HepG2 (cell line): ENCODE results near the gene ATP6V1C2.

Experiments used
- CENPT ChIP-seq: sonication (generic); formaldehyde crosslinking; IDR thresholded peaks from 2 replicates; pipeline ENCODE4 v1.8.0; 2022; ENCODE audit warnings: low read depth, mild to moderate bottlenecking, moderate library complexity, missing genetic modification reagents
- MYC ChIP-seq: sonication (generic); formaldehyde crosslinking; IDR thresholded peaks from 2 replicates; pipeline ENCODE4 v1.9.0; 2021; ENCODE audit warnings: missing genetic modification reagents, borderline replicate concordance
- ZSCAN20 ChIP-seq: sonication (generic); formaldehyde crosslinking; IDR thresholded peaks from 2 replicates; pipeline ENCODE4 v1.4.0; 2020; ENCODE audit warnings: missing genetic modification reagents, mild to moderate bottlenecking, borderline replicate concordance
- TF ChIP-seq, protein P1 (sequence below): sonication (generic); formaldehyde crosslinking; IDR thresholded peaks from 2 replicates; pipeline ENCODE4 v1.9.0; 2021; ENCODE audit warnings: missing genetic modification reagents, mild to moderate bottlenecking, borderline replicate concordance
- TF ChIP-seq, protein P2 (sequence below): sonication (generic); formaldehyde crosslinking; IDR thresholded peaks from 2 replicates; pipeline ENCODE4 v1.4.0; 2020; ENCODE audit warnings: low read depth, mild to moderate bottlenecking, missing genetic modification reagents

DNA sequence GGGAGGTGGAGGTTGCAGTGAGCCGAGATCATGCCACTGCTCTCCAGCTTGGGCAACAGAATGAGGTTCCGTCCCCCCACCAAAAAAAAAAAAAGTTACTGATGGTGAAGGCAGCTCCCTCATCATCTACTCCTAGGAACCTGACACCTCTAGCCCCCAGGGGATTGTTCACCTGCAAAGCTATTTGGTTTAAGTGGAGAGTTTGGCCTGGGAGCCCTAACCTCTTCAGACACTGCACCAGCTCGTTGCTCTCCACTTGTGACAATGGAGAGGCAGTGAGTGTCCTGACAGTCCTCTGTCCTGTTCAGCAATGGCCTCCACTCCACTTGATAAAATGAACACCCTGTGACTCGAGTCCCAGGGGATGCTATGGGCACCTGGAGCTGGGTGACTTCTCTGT, 43.5 kb downstream of the ATP6V1C2 start:
- TF ChIP-seq CENPT (CRISPR knock-in tag) (no peak), ZSCAN20 (CRISPR knock-in tag) (no peak), MYC (CRISPR knock-in tag) (no peak)
- TF ChIP-seq, protein P1, sequence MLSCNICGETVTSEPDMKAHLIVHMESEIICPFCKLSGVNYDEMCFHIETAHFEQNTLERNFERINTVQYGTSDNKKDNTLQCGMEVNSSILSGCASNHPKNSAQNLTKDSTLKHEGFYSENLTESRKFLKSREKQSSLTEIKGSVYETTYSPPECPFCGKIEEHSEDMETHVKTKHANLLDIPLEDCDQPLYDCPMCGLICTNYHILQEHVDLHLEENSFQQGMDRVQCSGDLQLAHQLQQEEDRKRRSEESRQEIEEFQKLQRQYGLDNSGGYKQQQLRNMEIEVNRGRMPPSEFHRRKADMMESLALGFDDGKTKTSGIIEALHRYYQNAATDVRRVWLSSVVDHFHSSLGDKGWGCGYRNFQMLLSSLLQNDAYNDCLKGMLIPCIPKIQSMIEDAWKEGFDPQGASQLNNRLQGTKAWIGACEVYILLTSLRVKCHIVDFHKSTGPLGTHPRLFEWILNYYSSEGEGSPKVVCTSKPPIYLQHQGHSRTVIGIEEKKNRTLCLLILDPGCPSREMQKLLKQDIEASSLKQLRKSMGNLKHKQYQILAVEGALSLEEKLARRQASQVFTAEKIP = no peak
- TF ChIP-seq, protein P2, sequence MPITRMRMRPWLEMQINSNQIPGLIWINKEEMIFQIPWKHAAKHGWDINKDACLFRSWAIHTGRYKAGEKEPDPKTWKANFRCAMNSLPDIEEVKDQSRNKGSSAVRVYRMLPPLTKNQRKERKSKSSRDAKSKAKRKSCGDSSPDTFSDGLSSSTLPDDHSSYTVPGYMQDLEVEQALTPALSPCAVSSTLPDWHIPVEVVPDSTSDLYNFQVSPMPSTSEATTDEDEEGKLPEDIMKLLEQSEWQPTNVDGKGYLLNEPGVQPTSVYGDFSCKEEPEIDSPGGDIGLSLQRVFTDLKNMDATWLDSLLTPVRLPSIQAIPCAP (CRISPR knock-in tag) = no peak
